RWPE1 (cell line): ENCODE results near the gene HECTD4.

Experiments
- CTCF ChIA-PET: fragments of 350-600 bp; sonication (Branson Sonifier 250); formaldehyde crosslinking; extraction: SDS; loops from one replicate; lab custom pipeline; 2021; lab: Yijun Ruan, JAX
- POLR2A ChIA-PET: fragments of 400-600 bp; formaldehyde crosslinking; extraction: SDS; loops from one replicate; lab custom pipeline; 2020; ENCODE audit warnings: antibody characterized with exemption; ENCODE audit not compliant: low non-redundant PET; lab: Yijun Ruan, JAX
- DNase-seq: peaks from one replicate; pipeline ENCODE4 v3.0.0; 2012; ENCODE audit warnings: low spot score
- H3K27ac ChIP-seq: fragments of 450-650 bp; 2 replicates; pipeline ENCODE4 v1.5.1; 2017
- CTCF ChIP-seq: fragments of 450-650 bp; conservative IDR thresholded peaks from 2 replicates; pipeline ENCODE4 v1.5.1; 2017; ENCODE audit warnings: low read depth, mild to moderate bottlenecking

Gene HECTD4

GRCh38 chr12:112124918-112125249 is 257.3 kb downstream of the HECTD4 start:
- TF ChIP-seq CTCF: no peak
- DNase-seq: no peak
- ChIA-PET CTCF (no interaction called here), POLR2A (interaction anchor here (0.9 to 1.4 kb wide), 2 partner anchors 8 to 12 kb away, joined by 3 to 7 read pairs; no protein-coding TSS in a partner anchor)
- peak overlapping the region; percentile 83; the same call in 1 of the 2 replicates for H3K27ac ChIP-seq

- ChIA-PET CTCF (no interaction called here), POLR2A (no interaction called here)
- peak overlapping the region; percentile 85 for H3K27ac ChIP-seq
- no peak for TF ChIP-seq CTCF
- DNase-seq: no peak
Measured at GRCh38 chr12:112122823-112123690, 259.2 kb downstream of the HECTD4 start.

GRCh38 chr12:112121780-112122565 is 260.3 kb downstream of the HECTD4 start:
- peak; percentile 59 for DNase-seq
- peak overlapping the region; percentile 85 for H3K27ac ChIP-seq
- ChIA-PET POLR2A (interaction anchor here (0.7 kb wide), 1 partner anchor 13 kb away, joined by 6 read pairs; the partner anchor contains the start of gene NAA25), CTCF (interaction anchor here (0.9 kb wide), 1 partner anchor 24 kb away, joined by 3 read pairs; no protein-coding TSS in a partner anchor)
- TF ChIP-seq CTCF: no peak

GRCh38 chr12:112117685-112118084 is 264.5 kb downstream of the HECTD4 start:
- peak overlapping the region; percentile 28; the same call in 1 of the 2 replicates for H3K27ac ChIP-seq
- ChIA-PET POLR2A (interaction anchor here (0.6 to 1.5 kb wide), 2 partner anchors 8 to 138 kb away, joined by 4 to 7 read pairs; partner anchors contain the start of gene TRAFD1), CTCF (no interaction called here)
- TF ChIP-seq CTCF: no peak
- DNase-seq: no peak

- CTCF ChIA-PET: no interaction called here
- no peak for DNase-seq
- H3K27ac ChIP-seq: peak overlapping the region; percentile 48
- no peak for TF ChIP-seq CTCF
- POLR2A ChIA-PET: interaction anchor here (1.5 kb wide), 1 partner anchor 9 kb away, joined by 7 read pairs; the partner anchor contains the start of gene TRAFD1
Measured at GRCh38 chr12:112116232-112117060, 265.8 kb downstream of the HECTD4 start.
